Right renal cortex interstitium (tissue), 3 donors: ENCODE data around the gene RPS16. TPM values are rescaled to one million over a fixed set of nuclear protein-coding genes. Genes with fewer than 3 reads are reported as not detected.

ENCODE experiments used
- DNase-seq, 3 donors: peaks; one replicate each; pipeline ENCODE4 v3.0.0-alpha.2; 2013; ENCODE audit warnings: low read depth in 3 of 3, low spot score in 2 of 3
- polyA plus RNA-seq, 3 donors: library from polyadenylated mRNA; unstranded; fragments of 120-200 nt; gene quantifications; one replicate each; pipeline ENCODE4 v1.2.1, GENCODE V29; 2013; ENCODE audit not compliant: insufficient read length in 3 of 3

RPS16 gene
- polyA plus RNA-seq, 3 donors, result 1,117 to 1,257 (median 1,239) TPM

DNA sequence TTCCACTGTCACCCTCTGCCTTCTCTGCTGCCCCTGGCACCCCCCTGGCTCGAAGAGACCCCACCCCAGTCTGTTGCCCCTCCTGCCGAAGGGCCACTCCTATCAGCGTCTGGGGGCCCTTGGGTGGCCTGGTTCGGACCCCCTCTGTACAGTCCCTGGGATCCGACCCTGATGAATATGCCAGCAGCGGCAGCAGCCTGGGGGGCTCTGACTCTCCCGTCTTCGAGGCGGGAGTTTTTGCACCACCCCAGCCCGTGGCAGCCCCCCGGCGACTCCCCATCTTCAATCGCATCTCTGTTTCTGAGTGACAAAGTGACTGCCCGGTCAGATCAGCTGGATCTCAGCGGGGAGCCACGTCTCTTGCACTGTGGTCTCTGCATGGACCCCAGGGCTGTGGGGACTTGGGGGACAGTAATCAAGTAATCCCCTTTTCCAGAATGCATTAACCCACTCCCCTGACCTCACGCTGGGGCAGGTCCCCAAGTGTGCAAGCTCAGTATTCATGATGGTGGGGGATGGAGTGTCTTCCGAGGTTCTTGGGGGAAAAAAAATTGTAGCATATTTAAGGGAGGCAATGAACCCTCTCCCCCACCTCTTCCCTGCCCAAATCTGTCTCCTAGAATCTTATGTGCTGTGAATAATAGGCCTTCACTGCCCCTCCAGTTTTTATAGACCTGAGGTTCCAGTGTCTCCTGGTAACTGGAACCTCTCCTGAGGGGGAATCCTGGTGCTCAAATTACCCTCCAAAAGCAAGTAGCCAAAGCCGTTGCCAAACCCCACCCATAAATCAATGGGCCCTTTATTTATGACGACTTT, 27.1 kb downstream of the RPS16 start:
- DNase-seq, result no peak

DNA sequence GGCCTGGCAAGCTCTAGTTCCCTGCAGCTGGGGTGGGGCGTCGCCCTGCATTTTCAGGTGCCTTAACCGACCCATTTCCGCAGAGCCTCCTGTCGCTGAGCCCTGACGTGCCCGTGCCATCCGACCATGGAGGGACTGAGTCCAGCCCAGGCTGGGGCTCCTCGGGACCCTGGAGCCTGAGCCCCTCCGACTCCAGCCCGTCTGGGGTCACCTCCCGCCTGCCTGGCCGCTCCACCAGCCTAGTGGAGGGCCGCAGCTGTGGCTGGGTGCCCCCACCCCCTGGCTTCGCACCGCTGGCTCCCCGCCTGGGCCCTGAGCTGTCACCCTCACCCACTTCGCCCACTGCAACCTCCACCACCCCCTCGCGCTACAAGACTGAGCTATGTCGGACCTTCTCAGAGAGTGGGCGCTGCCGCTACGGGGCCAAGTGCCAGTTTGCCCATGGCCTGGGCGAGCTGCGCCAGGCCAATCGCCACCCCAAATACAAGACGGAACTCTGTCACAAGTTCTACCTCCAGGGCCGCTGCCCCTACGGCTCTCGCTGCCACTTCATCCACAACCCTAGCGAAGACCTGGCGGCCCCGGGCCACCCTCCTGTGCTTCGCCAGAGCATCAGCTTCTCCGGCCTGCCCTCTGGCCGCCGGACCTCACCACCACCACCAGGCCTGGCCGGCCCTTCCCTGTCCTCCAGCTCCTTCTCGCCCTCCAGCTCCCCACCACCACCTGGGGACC, 27.9 kb downstream of the RPS16 start:
- DNase-seq, result no peak

DNA sequence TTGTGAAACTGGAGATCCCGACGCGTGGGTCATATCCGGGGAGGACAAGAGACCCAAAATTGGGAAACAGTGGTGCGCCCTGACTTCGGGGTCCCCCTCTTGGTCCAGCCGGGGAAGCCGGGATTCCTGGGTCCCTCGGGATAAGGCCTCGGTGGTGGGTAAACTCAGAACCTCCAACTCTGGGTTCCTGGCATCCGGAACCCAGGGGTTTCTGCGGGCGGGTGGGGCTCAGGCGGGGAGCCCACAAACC, 28.4 kb downstream of the RPS16 start:
- DNase-seq, result no peak

DNA sequence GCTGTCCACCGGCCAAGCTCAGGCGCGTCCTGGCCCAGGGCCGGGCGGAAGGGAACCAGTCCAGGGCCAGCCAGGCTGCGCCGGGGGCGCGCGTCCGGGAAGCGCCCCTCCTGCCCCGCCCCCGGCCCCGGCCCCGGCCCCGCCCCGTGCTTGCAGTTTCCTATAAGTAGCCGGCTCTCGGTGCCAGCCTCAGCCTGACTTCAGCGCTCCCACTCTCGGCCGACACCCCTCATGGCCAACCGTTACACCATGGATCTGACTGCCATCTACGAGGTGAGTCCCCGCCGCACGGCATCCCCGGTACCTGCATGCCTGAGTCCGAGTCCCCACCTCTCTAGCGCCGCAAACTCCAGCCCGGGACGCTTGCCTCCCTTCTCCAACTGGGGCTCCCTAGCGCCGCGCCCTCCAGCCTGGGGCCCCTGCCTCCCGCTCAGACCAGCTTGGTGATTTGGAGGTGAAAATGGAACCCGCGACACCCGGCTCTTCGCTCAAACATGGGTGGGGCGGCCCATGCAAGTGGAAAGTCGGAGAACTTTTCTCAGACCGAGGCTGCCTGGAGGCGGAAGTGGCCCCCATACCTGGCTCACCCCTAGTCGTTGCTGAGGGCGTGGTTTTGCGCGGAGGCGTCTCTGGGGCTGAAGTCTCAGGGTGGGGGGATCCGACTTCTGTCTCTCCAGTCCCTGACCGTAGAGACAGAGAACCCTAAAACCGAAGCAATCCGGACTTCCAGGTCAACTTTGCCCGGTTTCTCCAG, 28.9 kb downstream of the RPS16 start, which contains the start of gene ZFP36:
TSS of gene ZFP36 (plus strand) at position 192 of the 754 bp plus-strand sequence. CDS start at position 250, 58 bp downstream.
- DNase-seq, result no peak

DNA sequence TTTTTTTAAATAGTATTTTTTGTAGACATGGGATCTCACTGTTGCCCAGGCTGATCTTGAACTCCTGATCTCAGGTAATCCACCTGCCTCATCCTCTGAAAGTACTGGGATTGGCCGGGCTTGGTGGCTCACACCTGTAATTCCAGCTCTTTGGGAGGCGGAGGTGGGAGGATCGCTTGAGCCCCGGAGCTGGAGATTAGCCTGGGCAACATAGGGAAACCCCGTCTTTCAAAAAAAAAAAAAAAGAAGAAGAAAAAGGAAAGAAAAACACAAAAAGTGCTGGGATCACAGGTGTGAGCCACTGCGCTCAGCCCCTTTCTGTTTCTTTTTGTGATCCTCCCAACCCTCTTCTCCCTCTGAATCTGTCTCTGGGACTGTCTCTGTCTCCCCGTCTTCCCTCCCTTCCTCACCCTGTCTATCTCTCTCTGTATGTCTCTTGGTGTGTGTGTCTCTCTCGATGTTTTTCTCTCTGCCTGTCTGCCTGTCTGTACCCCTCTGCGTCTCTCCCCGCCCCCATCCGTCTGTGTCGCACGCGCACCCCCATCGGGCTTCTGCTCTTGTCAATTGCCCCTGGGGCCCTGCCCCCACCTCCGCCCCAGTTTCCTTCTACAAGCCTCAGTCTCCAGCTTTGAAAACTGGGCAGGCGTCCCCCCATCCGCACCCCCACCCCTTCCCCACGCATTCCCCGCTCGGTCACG, 29.6 kb downstream of the RPS16 start:
- no peak for DNase-seq

DNA sequence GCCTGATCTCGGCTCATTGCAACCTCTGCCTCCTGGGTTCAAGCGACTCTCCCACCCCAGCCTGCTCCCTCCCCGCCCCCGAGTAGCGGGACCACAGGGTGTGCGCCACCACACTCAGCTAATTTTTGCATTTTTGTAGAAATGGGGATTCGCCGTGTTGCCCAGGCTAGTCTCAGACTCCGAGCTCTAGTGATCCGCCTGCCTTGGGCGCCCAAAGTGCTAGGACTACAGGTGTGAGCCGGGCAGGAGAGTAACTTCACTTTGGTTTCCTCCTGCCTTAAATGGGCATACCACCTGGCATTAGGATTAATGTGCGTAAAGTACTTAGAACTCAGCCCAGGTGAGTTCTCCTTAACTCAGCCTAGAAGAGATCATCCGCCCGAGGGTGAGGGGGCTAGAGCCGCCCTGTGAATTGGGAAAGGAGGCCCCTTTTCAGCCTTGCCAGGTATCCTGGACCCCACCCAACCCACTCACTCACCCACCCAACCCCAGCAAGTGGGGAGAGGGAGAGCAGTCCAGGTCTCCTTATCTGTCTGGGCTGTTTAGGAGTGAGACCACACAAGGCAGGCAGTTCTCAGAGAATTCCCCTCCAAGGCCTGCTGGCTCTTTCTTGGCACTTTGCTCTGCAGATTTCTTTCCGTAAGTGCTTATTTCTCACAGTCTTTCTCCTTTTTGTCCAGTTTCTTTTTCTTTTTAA, 30.3 kb downstream of the RPS16 start:
- DNase-seq, result no peak

DNA sequence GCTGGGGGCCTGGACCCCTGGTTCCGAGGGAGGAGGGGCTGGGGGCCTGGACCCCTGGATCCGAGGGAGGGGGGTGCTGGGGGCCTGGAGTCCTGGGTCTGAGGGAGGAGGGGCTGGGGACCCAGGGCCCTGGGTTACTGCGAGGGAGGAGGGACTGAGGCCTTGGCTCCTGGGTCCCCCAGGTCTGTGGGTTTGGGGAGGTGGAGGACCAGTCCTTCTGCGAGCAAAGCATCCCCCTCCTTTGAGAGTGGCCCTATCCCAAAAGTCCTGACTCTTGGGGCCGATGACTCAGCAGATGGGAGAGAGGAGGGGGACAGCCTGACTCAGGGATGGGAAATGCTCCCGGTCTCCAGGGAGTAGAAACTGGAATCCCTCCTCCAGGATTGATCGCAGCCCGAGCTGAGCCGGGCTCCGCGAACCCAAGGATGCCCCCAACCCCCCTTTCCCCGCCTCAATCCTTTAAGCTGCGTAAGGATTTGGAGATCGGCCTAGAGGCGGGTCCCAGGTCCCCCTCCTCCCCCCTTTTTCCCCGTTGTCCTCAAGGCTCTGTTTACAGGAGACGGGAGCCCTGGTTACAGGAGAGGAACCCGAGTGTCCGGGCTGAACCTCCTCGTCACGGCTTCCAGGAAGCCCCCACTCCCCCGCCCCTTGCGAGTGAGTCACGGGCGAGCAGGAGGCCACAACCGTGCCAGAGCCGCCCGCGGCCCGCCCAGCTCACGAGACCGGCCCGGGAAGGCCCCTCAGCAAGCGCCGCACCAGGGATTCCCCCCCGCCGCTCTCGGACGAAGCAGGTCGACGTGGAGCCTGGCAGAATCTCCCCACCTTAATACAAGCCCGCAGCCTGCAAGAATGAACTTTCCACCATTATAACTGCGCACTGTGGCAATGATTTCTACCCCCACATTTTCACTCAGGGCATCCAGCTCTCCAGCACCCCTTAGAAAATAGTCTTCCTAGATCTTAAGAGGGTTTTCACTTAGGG, 32.1 kb downstream of the RPS16 start:
- DNase-seq, result peak in 2 of 3 donors; percentile 82 to 83

DNA sequence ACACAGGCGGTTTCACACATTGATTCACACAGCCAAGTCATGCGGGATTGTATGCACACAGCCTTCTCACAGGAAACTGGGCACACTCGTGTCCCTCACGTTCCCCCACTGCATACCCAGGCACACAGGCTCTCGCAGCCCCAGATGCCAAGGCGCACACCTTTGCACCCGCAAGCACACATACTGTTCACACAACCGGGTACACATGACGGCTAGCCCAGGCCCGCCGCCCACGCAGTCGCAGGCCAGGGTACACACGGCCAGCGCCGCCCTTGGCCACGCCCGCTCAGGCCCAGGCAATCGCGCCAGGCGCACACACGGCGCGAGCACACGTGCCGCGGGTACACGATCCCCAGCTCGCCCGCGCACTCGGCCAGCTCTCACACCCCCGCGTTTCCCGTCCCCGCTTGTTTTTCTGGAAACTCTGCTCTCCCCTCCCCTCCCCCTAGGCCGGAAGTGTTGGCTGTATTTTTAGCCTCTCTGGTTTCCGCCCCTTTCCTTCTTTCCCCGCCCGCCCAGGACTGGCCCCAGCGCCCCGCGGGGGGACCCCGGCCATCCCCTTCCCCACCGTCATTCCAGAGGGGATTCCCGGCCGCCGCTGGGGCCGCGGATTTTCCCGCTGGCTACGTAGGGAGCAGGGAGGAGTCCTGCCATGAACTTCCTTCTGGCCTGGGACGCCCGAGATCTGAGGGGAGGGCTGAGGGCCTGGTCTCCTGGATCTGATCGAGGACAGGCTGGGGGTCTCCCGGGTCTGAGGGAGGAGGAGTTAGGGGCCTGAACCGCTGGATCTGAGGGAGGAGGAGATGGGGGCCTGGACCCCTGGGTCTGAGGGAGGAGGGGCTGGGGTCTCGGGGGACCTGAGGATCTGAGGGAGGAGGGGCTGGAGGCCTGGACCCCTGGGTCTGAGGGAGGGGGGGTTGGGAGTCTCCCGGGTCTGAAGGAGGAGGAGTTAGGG, 33.1 kb downstream of the RPS16 start:
- peak in 2 of 3 donors; percentile 87 to 89 for DNase-seq

DNA sequence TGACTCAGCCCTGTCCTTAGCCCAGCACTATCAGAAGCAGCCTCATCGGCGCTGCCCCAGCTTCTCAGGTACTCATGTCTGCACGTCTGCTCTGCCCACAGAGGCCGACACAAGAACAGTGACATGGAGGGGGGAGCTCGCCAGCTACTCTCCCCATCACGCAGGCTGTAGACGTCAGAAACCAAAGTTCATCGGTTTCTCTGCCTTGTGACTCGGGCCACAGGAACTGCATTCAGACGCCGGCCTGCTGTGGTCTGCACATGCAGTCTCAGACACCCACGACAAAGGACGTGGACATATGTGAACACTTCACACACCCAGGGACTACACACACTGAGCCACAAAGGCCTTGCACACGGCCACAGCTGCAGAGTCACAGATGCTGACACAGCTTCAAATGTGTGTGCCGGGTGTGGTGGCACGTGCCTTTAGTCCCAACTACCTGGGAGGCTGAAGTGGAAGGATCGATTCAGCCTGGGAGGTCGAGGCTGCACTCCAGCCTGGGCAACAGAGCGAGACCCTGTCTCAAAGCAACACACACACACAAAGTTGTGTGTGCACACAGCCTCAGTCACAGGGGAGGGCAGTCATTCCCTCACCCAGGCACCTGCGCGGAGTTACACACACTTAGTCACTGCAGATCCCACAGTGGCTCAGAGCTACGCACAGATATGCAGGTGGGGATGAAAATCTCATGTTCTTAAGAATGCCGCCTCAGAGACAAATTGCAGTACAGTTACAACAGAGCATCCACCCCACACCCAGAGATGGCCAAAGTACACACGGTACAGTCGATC, 34.0 kb downstream of the RPS16 start:
- no peak for DNase-seq

DNA sequence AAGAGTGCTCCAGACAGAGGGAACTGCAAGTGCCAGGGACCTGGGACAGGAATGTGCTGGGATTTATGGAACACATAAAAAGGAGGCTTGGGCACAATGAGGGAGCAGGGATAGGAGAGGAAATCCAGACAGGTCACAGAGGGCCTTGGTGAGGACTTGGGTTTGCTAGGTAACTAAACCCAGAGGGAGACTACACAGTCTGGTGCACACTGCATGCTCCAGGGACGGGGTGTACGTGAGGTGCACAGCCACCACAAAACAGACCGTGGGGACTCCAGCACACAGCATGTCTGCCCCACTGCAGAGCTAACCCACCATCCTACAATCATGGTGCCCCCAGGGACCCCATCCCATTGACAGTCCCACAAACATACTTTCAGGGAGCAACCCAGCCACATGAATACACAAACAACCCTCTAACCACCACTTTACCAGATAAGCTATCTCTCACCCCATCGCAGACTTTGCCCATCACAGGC, 34.6 kb downstream of the RPS16 start:
- DNase-seq, result no peak

DNA sequence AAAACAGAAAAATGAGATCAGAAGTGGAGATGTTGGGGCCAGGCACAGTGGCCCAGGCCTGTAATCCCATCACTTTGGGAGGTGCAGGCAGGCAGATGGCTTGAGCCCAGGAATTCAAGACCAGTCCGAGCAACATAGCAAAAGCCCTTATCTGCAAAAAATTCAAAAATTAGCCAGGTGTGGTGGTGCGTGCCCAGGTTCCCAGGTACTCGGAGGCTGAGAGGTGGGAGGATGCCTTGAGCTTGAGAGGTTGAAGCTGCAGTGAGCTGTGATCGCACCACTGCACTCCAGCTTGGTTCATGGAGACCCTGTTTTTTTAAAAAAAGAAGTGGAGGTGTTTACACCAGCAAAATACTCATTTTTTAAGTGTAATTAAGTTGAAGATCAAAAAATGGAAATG, 35.7 kb downstream of the RPS16 start:
- no peak for DNase-seq

DNA sequence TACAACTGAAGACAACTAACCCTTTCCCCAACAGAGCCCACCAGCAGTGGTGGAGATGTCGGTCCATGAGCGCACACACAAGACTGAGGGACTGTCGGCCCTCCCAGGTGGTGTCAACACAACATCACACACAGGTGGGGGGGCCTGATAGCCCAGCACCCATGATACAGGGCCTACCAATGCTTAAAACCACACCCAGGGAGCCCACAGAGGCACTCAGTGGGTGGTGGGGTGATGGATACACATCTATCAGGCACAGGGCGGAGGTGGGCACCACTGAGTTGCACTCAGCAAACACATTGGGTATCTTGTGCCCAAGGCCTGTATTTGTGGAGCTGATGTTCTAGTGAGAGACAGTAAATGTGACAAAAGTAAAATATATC, 36.1 kb downstream of the RPS16 start:
- no peak for DNase-seq

DNA sequence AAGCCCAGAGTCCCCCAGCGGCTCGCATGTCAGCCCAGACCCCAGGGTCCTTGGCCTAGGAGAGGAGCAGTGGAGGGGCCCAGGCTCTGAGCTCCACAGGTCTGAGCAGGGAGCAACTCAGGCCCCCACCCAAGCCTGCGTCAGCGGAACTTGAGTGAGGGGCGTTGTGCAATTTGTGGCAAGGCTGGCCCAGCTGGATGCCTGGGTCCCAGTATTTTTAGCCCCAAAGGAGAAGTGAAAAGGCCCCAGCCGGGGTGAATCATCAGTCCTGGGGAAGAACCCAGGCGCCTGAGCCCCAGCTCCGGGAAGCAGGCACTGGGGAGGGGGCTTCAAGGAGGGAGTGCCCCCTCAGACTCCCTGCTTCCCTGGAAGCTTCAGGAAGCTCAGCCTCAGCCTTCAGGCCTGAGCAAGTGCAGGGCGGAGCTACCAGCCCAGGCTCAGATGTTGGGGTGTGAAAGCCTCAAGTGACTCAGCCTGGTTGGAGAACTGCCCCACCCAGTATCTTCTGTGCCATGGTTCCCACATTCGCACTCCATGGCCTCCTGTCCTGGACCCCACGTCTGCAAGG, 37.4 kb downstream of the RPS16 start:
- no peak for DNase-seq

DNA sequence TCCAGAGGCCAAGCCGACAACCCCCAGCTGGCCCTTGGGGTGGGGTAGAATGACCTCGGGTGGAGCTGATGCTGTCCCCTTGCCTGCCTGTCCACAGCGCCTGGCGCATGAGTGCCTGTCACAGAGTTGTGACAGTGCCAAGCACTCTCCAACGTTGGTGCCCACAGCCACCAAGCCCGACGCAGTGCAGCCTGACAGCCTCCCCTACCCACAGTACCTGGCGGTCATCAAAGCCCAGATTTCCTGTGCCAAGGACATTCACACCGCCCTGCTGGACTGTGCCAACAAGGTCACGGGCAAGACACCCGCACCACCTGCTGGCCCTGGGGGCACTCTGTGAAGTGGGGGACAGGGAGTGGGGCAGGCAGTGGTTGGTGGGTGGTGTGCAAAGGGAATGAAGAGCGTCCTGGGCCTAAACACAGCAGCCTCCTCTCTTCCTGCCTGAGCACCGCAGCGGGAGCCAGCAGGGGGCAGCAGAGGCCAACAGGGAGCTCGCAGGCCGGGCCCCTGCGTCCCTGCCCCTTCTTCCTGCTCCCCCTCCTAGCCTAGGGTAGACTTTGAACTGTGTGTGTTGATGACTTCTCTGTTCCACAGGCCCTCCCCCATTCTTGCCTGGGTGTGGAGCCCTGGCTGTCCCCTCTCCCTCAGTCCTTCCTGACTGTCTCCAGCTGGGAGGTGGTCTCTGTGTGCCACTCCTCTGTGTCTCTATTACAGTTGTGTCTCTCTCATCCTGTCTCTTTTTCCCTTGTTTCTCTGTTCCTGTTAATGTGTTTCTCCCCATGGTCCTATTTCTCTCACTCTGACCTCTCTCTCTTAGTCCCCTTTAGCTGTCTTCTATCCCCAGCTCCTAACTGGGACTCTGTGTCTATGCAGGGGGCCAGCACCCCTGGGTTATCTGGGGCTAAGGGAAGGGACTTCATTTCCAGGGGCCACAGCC, 38.1 kb downstream of the RPS16 start:
- DNase-seq, result no peak

DNA sequence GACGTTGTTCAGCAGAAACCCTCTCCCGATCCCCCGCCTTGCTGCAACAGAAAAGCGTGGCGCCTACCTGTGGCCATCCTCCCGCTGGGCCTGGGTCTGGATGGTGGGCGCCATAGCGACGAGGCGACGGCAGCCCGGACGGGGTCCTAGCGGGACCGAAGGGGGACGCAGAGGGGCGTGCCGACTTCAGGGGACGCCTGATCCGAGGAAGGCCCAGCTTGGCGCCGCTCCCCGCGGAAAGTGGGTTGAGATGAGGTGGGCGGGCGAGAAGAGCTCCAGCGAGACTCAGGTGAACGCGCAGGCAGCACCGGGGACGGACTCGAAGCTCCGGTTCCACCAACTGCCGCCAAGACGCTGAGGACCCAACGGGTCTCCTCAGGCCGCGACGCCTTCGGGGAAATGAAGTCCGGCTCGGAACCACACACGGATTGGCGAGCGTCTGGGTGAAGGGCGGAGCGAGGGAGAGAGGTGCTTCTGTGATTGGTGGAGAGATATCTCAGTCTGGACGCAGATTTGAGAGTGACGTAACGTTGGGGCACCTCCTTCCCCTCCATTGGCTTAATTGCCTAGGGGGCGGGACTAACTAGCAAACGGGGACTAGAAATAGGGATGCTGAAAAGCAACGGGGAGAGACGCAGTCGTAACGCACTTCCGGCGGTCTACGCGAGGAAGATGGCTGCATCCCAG, 44.9 kb downstream of the RPS16 start, which contains the start of the genes MED29 and PAF1:
TSS of gene MED29 (plus strand) at position 628 of the 687 bp plus-strand sequence. CDS start at position 673, 45 bp downstream.
TSS of gene PAF1 (minus strand) at position 356 of the 687 bp plus-strand sequence. CDS start at position 114, 242 bp downstream.
- peak; percentile 99 to 100 (median 99) for DNase-seq
